Fibroblast of upper back skin (primary cell): ENCODE data around the gene SUSD1.

ENCODE experiments used
- DNase-seq: peaks from one replicate; pipeline ENCODE4 v3.0.0-alpha.2; 2013

Gene SUSD1

DNA sequence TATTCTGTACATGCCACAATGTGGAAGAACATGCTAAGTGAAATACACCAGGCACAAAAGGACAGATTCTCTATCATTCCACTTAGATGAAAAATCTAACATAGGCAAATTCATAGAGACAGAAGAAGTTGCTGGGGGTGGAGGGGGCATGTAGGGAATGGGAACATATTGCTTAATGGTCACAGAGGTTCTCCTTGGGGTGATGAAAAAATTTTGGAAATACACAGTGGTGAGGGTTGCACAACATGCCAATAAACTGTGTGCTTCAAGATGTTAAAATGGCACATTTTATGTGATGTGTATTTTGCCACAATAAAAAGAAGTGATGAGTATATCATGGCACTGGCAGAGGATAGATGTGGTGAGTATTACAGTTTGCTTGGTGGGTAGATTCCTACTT is 111.9 kb downstream of the SUSD1 start:
- DNase-seq, result no peak

DNA sequence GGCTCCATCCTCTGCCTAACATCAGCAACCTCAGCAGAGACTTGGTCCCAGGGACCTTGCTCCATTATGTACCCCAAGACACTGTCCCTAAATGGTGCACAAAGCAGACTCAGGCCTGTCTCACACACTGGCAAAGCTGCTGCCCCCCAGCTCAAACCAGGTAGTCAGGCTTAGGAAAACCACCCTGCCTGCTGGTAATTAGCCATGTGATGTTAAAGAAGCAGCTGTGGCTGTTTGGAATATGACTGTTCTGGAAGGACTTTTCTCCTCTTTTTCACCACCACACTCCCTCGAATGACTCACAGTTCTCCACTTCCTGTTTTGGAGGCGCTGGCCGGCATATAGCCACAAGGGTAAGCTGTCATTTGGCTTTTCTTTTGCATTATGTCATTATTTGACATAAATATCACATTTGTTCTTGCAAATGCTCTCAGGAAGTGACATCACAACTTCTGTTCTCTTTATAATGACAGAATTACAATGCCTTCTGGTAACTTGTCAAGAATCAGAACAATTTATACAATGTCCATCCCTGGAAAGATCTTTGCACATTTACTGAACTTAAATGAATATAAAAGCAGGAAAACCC is 113.9 kb downstream of the SUSD1 start:
- peak; percentile 97 for DNase-seq

DNA sequence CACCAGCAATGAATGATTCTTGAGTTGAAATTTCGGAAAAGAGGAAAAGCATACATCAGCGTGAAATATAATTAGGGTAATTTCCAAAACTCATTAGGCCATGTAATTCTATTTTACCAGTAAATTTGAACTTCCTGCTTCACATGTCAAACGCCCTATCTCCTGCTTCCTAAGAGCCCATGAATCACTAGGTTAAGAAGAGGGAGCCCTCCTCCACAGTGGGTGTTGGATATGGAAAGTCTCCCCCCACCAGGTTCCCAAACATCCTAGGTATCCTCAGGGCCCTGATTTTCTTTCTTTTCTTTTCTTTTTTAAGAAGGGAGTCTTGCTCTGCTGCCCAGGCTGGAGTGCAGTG is 115.2 kb downstream of the SUSD1 start:
- no peak for DNase-seq

DNA sequence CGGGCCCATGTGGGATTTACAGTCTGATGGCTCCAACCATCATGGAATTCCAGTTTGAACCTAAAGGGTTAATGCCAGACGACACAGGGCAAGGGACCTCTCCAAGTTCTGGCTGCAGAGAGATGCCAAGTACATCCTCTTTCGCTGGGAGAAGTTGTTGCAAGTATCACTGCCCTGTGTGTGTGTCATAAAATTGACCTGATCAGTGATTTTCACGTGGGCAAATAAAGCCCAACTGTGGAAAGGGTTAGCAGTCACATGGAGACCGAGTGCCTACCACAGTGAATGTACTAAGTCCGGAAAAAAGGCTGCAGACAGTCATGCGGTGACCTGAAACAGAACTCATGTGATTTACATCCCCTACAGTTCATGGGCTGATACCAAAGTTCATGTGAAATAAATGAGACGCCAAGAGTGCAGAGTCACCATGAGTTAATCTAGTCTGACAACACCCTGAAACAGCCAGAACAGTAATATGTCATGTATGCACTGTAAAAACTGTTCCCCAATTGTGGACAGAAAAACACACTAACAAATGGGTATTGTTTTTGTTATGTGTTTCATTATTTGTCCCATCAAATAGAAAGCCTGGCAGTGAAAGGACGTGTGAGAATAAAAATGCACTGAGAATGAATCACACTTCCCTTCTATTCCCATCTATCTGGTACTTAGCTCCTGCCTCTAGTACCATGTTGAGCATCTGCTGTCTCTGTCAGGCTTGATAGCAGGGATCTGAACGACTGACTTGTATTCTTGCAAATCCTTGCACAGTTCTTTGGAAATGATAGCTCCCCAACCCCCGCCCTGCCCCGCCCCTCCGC is 115.7 kb downstream of the SUSD1 start:
- DNase-seq, result peak; percentile 66

DNA sequence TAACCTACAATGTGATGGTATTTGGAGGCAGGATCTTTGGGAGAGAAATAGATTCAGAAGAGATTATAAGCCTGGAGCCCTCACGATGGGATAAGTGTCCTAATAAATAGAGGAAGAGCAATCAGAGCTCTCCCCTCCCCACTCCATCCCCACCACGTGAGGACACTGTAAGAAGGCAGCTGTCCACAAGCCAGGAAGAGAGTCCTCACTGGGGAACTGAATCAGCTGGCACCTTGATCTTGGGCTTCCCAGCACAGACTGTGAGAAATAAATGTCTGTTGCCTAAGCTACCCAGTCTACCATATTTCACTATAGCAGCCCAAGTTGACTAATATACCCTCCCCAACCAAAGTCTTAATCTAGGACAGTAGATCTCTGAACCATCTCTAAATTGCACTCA is 118.1 kb downstream of the SUSD1 start:
- no peak for DNase-seq

DNA sequence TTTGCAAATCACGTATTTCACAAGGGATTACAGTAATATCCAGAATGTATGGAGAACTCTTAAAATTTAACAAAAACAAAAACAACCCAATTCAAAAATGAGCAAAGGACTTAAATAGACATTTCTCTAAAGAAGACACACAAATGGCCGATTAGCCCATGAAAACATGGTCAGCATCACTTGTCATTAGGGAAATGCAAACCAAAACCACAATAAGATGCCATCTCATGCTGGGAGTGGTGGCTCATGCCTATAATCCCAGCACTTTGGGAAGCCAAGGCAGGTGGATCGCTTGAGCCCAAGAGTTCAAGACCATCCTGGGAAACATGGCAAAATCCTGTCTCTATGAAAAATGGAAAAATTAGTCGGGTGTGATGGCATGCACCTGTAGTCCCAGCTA is 120.2 kb downstream of the SUSD1 start:
- DNase-seq, result no peak

DNA sequence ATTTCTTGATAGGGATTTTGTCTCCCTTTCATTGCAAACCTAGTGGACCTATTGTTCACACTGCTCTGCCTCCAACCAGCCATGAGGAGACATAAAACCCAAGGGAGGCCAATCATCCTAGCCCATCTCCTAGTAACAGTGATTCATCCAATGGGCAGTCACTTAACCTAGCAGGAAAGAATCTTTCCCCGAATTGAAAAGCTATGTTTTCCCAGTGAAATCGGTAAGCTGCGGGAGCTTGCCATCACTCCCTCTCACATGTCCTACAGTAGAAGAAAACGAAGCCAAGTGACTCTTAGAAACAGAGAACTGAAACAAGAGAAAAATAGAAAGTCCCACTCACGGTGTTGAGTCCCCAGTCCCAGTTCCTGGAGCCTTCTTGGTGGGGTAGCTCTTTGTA is 123.3 kb downstream of the SUSD1 start:
- peak; percentile 68 for DNase-seq

DNA sequence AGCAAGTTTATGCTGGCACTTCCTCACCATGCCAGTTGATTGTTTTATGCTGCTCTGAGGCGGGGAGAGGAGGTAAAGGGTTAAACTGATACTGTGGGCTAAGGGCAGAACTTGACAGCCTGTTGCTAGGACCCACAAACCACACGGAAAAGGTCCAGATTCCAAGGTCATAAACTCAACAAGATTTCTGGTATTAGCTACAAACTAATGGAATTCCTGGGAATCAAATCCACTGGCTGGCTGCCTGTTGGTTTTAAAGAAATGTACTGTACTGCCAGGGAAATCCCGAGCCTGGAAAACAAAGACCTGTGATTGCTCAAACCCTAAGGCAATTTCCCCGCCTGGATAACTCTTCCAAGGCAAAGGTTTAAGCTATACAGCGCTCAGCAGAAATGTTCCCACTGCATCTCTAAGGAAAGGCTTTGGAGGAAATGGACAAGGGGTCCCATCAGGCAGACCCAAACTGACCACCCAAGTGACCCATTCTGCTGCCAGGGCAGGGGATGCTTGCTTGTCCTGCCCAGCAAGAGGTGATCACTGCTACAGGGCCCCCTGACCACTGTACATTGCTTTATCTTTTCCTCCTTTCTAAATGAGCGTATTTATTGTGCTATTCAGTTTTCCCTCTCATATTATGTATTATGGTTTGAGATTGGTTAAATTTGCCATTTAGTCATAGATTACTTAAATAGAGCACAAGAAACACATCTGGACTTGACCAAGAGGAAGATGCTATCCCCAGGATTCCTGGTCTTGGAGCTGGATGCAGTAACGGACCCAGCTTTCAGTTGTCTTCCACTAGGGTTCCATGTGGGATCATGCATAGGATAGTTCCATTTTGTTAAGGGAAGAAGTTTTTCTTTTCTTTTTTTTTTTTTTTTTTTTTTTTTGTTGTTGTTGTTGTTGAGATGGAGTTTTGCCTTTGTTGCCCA is 124.3 kb downstream of the SUSD1 start:
- DNase-seq, result peak; percentile 99

DNA sequence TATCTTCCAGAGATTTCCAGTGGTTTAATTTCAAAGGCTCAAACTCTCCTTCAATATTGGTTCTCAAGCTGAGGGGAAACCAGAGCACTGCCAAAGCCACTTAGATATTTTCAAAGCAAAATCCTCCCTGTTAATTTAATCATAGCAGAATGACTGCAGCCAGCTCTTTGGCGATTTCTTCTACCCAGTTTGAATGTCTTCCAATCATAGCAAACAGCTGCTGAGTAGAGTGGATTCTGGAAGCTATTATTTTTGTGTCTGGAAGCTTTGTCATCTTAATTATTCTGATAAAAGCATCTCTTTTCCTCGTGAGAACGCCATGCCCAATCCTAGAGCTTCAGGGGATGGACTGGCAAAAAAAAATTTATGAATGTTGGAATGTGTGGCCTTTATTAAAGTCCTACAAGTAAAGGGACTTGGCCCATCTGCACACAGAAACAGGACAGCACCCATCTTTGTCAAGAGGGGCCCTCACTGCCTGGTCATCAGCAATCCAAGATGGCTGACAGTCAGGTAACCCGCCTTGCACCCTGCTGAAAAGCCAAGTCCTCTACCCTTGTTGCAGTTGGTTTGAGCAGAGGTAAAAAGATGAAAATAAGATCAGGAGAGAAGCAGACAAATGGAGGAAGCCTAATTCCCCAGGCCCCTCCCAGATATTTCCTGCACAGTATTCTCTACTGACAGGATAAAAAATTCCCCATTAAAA is 125.1 kb downstream of the SUSD1 start:
- DNase-seq, result peak; percentile 71

DNA sequence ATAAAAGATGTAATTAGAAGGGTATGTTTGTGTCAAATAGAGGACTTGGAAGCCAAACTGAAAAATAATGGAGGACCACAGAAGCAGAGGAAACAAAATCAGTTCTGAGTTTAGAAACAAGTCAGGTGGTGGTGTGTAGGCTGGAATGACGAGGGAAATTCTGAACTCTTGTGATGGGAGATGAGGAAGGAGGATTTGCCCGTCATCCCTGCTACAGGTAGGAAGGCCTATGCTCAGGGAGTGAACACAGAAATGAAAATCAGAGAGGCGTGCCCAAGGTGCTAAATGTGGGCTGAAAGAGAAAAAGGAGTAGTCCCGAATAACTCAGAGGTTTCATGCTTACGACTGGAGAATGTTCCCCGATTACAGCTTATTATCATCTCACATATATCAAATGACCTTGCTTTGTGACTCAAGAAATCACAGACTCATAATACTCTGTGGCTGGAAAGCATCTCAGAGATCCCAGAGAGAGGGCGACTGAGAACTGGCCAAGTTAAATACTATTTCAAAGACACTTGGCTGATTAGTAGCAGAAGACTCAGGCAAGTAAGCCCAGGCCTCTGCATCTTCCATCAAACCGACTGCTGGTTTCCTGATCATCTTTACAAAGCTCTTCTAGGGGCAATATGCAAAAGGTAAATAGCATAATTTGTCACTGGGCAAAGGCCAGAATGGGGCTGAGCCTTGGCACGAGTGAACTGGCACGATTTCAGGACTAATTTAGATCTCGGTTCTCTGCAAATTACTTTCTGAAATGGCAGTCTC is 126.0 kb downstream of the SUSD1 start:
- peak; percentile 82 for DNase-seq

DNA sequence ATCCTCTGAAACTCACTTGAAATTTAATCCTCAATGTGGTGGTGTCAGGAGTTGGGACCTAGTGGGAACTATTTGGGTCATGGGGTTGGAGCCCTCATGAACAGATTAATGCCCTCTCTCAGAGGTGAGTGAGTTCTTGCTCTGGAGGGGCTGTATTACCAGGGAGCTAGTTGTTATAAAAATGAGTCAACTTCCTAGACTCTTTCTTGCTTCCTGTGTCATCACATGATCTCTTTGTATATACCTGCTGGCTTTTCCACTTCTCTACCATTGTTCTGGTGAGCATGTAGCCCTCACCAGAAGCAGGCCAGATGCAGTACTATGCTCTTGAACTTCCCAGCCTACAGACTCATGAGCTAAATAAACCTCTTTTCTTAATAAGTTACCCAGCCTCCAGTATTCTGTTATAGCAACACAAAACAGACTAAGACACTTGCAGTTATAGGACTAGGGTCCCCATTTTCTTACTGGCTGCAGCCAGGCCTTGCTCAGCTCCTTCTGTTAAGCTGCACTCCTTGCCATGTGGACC is 127.5 kb downstream of the SUSD1 start:
- DNase-seq, result no peak

DNA sequence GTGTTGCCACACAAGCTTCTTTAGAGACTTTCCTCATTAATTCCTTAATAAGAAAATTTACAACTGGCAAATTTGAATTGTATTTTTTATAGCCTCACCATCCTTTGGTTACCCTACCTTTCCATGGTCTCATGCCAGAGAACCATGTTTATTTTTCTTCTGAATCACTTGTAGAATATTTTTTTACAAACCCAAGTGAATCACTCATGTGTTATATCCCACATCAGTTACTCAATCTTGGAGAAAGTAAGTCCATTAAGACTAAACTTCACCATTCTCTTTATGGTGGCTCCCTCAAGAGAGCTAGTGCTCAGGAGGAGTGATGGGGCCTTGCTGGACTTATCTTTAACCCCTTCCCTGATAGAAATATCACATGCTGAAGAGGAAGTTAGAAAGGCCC is 128.9 kb downstream of the SUSD1 start:
- peak; percentile 78 for DNase-seq

DNA sequence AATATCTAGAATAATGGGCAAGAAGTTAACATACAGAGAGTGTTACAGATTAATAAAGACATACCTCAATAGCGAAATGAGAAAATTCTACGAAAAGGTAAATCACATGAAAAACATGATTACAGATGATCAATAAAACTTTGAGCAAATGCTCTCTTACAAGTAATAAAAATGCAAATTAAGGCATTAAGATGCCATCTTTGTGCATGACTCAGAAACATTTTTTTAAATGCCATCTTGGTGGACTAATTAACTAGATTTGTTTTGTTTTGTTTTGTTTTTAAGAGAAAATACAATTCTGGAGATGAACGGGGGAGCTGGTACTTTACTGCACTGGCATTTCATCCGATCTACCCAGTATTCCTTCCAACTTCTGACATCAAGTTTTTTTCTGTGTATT is 130.2 kb downstream of the SUSD1 start:
- DNase-seq, result no peak

DNA sequence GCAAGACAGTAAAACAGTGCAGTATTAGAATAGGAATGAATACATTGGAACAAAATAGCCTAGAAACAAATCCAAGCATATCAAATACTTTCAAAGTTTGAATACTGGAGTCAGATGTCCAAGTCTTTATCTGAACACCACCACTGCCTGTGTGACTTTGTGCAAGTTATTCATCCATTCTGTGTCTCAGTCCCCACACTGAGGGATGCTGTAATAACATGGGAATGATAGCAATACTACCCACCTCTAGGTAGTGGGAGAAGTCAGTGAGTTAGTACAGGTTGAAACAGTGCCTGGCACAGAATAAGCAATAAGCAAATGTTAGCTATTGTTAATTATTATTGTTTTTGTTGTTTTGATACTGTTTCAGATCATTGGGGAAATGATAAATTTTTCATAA is 130.9 kb downstream of the SUSD1 start:
- DNase-seq, result no peak

DNA sequence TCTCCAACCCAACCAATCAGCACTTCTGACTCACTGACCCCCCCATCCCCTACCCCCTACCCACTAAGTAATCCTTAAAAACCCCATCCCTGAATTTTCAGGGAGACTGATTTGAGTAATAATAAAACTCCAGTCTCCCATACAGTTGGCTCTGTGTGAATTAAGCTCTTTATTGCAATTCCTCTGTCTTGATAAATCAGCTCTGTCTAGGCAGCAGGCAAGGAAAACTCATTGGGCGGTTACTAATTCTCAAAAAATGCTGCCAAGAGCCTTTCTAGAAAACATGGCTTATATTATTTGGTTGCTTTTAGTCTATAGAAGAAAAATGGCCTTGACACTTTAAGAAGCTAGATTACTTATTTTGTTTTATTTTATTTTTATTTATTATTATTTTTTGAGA is 131.7 kb downstream of the SUSD1 start:
- peak; percentile 79 for DNase-seq

DNA sequence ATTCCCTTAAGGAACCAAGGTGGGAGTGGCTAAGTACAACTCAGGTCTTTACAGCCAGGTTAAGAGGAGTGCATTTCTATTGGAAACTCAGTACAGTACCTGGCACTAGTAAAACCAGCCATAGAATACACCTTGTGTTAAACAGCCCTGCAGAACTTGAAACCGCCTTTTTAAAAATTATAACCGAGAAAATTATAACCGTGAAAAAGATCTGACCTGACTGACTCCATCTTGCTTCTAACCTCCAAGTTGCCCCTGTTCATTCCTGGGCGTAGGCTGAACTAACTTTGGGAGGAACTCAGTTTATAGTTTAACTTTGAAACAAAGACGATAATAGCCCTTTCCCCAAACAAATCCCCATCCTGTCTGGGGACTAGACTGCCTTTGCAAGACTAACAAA is 132.3 kb downstream of the SUSD1 start:
- no peak for DNase-seq

DNA sequence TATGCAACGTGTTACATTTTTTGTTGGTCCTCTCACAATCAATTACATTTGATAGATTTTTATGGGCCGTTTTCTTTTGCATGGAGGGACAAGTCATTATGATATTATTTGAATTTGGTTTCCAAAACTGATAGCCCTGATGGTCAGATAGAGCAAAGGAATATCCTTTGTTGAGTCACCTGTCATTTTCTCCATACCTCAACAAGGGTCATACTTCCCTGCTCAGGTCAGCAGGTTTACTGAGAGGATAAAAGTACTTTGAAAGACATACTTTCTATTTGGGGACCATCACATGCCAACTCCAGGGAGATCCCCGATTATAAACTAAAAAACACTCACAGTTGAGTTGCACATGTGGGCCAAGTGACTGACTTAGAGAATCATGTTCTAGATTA is 132.9 kb downstream of the SUSD1 start:
- no peak for DNase-seq

DNA sequence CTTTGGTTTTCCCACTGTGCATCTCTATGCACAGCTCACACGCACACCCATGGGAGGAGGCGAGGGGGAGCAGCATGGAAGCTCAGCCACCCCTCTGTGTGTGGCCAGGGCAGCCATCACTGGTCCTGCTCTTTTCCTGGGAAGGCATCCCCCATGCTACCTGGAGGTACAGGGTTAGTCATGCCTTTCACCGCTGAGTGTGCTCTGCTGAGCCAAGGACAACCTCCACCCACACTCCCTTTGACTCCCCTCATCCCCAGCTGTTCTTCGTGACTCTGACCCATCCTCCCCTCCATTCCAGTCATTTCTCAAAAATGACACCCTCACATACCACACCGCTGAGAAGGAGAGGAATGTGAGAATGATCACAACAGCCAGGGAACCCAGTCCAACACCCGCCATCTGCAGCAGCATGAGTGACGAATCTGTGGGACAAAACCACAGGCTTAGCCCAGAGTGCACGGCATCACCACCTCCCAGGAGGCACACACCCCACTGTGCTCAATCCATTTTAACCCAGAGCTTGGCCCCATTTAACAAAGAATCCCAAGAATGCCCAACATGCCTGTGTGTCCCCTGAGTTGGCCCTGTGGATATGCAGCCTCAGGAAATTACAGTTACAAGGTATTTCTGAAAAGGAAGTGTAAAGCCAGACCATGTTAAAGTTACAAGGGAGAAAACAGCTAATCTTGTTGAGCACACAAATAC is 133.4 kb downstream of the SUSD1 start:
- peak; percentile 100 for DNase-seq

DNA sequence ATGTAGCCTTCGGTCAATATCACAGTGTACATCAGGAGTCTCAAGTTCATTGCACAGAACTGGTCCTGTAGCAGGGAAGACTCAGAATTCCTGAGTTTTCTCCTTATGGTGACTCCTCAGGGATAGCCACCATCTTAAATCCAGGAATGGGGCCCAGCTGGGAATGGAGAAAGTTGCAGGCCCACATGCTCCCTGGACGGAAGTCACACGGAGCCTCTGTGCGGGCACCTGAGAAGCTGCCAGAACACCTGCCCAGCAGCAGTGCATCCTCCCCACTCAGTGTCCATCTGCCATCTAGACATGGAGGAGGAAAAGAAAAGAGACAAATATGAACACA is 133.9 kb downstream of the SUSD1 start:
- no peak for DNase-seq

DNA sequence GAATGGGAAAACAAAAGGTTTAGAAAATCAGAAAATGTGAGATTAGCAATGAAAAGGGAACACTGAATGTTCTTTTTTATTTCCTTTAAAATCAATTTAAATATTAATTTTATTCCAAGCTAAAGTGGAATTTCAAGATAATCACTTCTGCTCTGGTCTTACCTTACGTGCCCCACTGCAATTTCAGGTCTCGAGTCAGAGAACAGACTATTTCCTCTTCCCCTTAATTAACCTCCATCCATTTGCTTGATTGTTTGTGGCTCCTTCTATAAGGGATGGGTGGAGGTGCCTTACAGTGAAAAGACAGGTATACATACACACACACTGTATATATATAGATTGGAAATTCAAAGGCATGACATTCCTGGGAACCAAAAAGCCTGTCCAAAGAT is 137.1 kb downstream of the SUSD1 start:
- DNase-seq, result peak; percentile 6

DNA sequence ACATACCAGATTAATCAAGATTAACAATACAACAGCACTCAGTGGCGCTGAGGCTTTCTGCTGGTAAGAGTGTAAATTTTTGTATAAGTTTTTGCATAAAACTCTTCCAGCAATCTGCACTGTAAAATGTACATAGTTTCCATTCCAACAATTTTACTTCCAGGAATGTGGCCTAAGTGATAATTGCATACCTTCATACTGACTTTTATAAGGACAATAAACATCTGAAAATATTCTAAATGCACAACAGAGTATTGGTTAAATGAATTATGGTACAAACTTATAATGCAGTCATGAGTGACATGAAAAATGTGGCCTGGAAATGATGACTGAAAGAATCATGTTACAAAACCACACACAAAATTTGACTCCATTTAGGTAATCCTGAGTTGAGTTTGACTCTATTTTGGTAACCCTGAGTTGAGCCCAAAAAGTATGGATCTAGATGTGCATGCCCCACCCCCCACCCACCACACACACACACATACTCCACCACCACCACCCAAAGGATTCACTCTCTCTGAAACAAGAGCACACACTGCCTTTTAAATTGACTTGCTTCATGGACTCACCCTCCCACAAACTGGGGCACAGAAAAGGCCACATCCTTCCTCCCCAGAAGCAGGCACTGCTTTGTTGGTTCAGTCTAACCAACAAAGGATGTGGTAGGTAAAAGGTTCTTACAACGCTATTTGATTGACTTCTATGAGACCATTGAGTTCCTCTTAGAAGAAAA is 137.6 kb downstream of the SUSD1 start:
- peak; percentile 98 for DNase-seq
